C4-2B (cell line): Measurements from ENCODE around the gene SLC9A9.

Source experiments
- CTCF ChIP-seq: fragments of 450-650 bp; conservative IDR thresholded peaks from 2 replicates; pipeline ENCODE4 v1.5.1; 2017; ENCODE audit warnings: mild to moderate bottlenecking
- ZFX ChIP-seq: fragments of 450-650 bp; IDR thresholded peaks from 2 replicates; pipeline ENCODE4 v1.6.1; 2017

- TF ChIP-seq CTCF = no peak
- TF ChIP-seq ZFX = no peak
These were observed 261.7 kb downstream of the SLC9A9 start for GRCh38 chr3:143586576-143586975.
